HepG2 (cell line): ENCODE measurements around the gene CMTM1. TPM values are rescaled to one million over a fixed set of nuclear protein-coding genes. Genes with fewer than 3 reads are reported as not detected.

ENCODE experiments used
- ASH2L ChIP-seq: fragments of 300-600, 200-600 bp; sonication (generic); IDR thresholded peaks from 2 replicates; pipeline ENCODE4 v1.7.0; 2017; ENCODE audit warnings: low read depth, mild to moderate bottlenecking, moderate library complexity, mixed read lengths, low read length; ENCODE audit not compliant: insufficient read length
- KMT2A ChIP-seq: sonication (generic); formaldehyde crosslinking; IDR thresholded peaks from 2 replicates; pipeline ENCODE4 v1.4.0; 2020; ENCODE audit warnings: missing genetic modification reagents
- MAFF ChIP-seq: IDR thresholded peaks from 2 replicates; pipeline ENCODE4 v1.6.1; 2011; ENCODE audit warnings: low read depth, low read length, improper control_type of control experiment
- NFIC ChIP-seq: IDR thresholded peaks from 2 replicates; pipeline ENCODE4 v1.6.1; 2012; ENCODE audit warnings: mild to moderate bottlenecking, low read length, inconsistent platforms
- REL ChIP-seq: sonication (generic); formaldehyde crosslinking; conservative IDR thresholded peaks from 2 replicates; pipeline ENCODE4 v1.8.0; 2022; ENCODE audit warnings: mild to moderate bottlenecking, missing genetic modification reagents, moderate library complexity
- RFX1 ChIP-seq: fragments of 450-650 bp; IDR thresholded peaks from 2 replicates; pipeline ENCODE4 v1.6.1; 2017
- SIX4 ChIP-seq: sonication (generic); formaldehyde crosslinking; IDR thresholded peaks from 2 replicates; pipeline ENCODE4 v1.4.0; 2020; ENCODE audit warnings: missing genetic modification reagents
- TCF12 ChIP-seq, 2 experiments: fragments of 450-650 bp in 1 of 2; sonication (generic) in 1 of 2; formaldehyde crosslinking in 1 of 2; IDR thresholded peaks; 2 replicates each; pipeline versions ENCODE4 v1.6.1 to v1.8.0; 2017 to 2022; ENCODE audit warnings: antibody characterized with exemption in 1 of 2, mild to moderate bottlenecking in 1 of 2, missing genetic modification reagents in 1 of 2, moderate library complexity in 1 of 2
- TP53 ChIP-seq: sonication (generic); formaldehyde crosslinking; conservative IDR thresholded peaks from 2 replicates; pipeline ENCODE4 v1.4.0; 2020; ENCODE audit warnings: missing genetic modification reagents
- XBP1 ChIP-seq: sonication (generic); formaldehyde crosslinking; IDR thresholded peaks from 2 replicates; pipeline ENCODE4 v1.5.0; 2020; ENCODE audit warnings: missing genetic modification reagents
- ZNF224 ChIP-seq: sonication (generic); formaldehyde crosslinking; IDR thresholded peaks from 2 replicates; pipeline ENCODE4 v1.5.0; 2020; ENCODE audit warnings: mild to moderate bottlenecking, missing genetic modification reagents
- ZNF33A ChIP-seq: sonication (generic); formaldehyde crosslinking; IDR thresholded peaks from 2 replicates; pipeline ENCODE4 v1.5.1; 2020; ENCODE audit warnings: missing genetic modification reagents, mild to moderate bottlenecking, moderate library complexity, borderline replicate concordance
- ZNF430 ChIP-seq: sonication (generic); formaldehyde crosslinking; IDR thresholded peaks from 2 replicates; pipeline ENCODE4 v1.9.0; 2021; ENCODE audit warnings: mild to moderate bottlenecking, missing genetic modification reagents
- ZNF543 ChIP-seq: sonication (generic); formaldehyde crosslinking; IDR thresholded peaks from 2 replicates; pipeline ENCODE4 v1.4.0; 2020; ENCODE audit warnings: mild to moderate bottlenecking, missing genetic modification reagents
- ZNF557 ChIP-seq: sonication (generic); formaldehyde crosslinking; IDR thresholded peaks from 2 replicates; pipeline ENCODE4 v1.4.0; 2020; ENCODE audit warnings: missing genetic modification reagents
- ZNF607 ChIP-seq: sonication (generic); formaldehyde crosslinking; IDR thresholded peaks from 2 replicates; pipeline ENCODE4 v1.5.1; 2020; ENCODE audit warnings: missing genetic modification reagents, mild to moderate bottlenecking, borderline replicate concordance
- polyA plus RNA-seq, 8 experiments: library from polyadenylated mRNA; depleted of rRNA in 3 of 8; stranded (reverse) in 7 of 8; unstranded in 1 of 8; fragments of >200 nt; fragmentation: Illumina TruSeq in 4 of 8; extraction: Trizol in 4 of 8; gene quantifications; 2 replicates each; pipeline versions ENCODE4 v1.2.1 to v1.2.3, GENCODE V29; 2011 to 2016; ENCODE audit warnings: low read depth in 4 of 8, missing spikeins in 1 of 8, mixed read lengths in 1 of 8; ENCODE audit not compliant: insufficient read depth in 1 of 8
- total RNA-seq, 5 experiments: library from RNA; depleted of rRNA; stranded (reverse); fragments of >200 nt; fragmentation: Illumina TruSeq; extraction: Trizol; gene quantifications; 2 replicates each; pipeline ENCODE4 v1.2.3, GENCODE V29; 2016; ENCODE audit warnings: low read depth in 1 of 5
- TF ChIP-seq, protein P1 (sequence below): sonication (generic); formaldehyde crosslinking; IDR thresholded peaks from 2 replicates; pipeline ENCODE4 v1.4.0; 2020; ENCODE audit warnings: missing genetic modification reagents, borderline replicate concordance
- TF ChIP-seq, protein P2 (sequence below): sonication (generic); formaldehyde crosslinking; IDR thresholded peaks from 2 replicates; pipeline ENCODE4 v1.4.0; 2020; ENCODE audit warnings: mild to moderate bottlenecking, missing genetic modification reagents
- TF ChIP-seq, protein P3 (sequence below): sonication (generic); formaldehyde crosslinking; IDR thresholded peaks from 2 replicates; pipeline ENCODE4 v1.5.0; 2020; ENCODE audit warnings: missing genetic modification reagents, mild to moderate bottlenecking, borderline replicate concordance
- TF ChIP-seq, protein P4 (sequence below): sonication (generic); formaldehyde crosslinking; IDR thresholded peaks from 2 replicates; pipeline ENCODE4 v1.5.1; 2020; ENCODE audit warnings: missing genetic modification reagents, mild to moderate bottlenecking, borderline replicate concordance

The CMTM1 gene
- total and polyA plus RNA-seq, 2 of the 13 experiments (the other 11 are each of a cell fraction or from before 2014, with no cell fraction given): 1.7 to 2.9 TPM

DNA sequence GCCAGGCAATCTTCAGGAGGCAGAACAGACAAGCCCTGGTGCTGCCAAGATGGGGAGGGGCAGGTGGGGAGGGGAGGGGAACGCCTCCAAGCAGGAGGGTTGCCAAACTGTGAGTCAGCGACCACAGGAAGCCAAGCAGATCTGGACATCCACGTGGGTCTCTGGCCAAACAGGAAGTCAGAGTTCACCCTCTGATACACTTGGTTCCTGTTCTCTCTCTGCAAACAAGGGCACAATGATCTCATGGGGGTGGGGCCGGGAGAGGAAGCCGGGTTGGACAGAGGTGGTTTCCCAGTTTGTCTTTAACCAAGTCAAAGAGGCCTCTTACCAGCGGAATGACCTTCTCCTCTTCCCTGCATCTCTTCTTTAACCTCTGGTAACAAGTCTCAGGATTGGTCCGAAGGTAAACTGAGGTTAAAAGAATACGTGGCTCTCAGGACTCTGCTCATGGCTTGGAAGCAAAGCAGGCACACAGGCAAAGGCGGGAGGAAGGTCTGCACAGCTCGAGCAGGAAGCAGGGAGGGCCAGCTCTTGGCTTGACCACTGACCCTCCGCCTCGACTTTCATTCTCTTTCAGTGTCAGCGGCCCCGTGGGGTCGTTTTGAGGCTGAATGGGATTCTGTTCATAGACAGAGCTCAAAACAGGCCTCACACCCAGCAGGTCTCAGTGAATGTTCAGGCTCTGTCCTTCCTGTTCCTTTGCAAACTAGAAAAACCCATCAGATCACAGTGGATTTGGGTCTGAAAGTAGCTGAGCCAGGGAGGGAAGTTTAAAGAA is 49.2 kb upstream of the CMTM1 start (continued):
- TF ChIP-seq, protein P1, sequence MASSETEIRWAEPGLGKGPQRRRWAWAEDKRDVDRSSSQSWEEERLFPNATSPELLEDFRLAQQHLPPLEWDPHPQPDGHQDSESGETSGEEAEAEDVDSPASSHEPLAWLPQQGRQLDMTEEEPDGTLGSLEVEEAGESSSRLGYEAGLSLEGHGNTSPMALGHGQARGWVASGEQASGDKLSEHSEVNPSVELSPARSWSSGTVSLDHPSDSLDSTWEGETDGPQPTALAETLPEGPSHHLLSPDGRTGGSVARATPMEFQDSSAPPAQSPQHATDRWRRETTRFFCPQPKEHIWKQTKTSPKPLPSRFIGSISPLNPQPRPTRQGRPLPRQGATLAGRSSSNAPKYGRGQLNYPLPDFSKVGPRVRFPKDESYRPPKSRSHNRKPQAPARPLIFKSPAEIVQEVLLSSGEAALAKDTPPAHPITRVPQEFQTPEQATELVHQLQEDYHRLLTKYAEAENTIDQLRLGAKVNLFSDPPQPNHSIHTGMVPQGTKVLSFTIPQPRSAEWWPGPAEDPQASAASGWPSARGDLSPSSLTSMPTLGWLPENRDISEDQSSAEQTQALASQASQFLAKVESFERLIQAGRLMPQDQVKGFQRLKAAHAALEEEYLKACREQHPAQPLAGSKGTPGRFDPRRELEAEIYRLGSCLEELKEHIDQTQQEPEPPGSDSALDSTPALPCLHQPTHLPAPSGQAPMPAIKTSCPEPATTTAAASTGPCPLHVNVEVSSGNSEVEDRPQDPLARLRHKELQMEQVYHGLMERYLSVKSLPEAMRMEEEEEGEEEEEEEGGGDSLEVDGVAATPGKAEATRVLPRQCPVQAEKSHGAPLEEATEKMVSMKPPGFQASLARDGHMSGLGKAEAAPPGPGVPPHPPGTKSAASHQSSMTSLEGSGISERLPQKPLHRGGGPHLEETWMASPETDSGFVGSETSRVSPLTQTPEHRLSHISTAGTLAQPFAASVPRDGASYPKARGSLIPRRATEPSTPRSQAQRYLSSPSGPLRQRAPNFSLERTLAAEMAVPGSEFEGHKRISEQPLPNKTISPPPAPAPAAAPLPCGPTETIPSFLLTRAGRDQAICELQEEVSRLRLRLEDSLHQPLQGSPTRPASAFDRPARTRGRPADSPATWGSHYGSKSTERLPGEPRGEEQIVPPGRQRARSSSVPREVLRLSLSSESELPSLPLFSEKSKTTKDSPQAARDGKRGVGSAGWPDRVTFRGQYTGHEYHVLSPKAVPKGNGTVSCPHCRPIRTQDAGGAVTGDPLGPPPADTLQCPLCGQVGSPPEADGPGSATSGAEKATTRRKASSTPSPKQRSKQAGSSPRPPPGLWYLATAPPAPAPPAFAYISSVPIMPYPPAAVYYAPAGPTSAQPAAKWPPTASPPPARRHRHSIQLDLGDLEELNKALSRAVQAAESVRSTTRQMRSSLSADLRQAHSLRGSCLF (CRISPR knock-in tag): peak; percentile 41; the same call in 1 of the 2 replicates
- peak; percentile 63; the same call in 1 of the 2 replicates for TF ChIP-seq NFIC
- TF ChIP-seq ZNF607: peak; percentile 96; the same call in 1 of the 2 replicates
- TF ChIP-seq ZNF557 (CRISPR knock-in tag): 0 out of 2 replicates have a peak, but pooled peaks have one; percentile 32
- peak; percentile 70; the same call in 1 of the 2 replicates for TF ChIP-seq SIX4 (CRISPR knock-in tag)
- TF ChIP-seq, protein P2, sequence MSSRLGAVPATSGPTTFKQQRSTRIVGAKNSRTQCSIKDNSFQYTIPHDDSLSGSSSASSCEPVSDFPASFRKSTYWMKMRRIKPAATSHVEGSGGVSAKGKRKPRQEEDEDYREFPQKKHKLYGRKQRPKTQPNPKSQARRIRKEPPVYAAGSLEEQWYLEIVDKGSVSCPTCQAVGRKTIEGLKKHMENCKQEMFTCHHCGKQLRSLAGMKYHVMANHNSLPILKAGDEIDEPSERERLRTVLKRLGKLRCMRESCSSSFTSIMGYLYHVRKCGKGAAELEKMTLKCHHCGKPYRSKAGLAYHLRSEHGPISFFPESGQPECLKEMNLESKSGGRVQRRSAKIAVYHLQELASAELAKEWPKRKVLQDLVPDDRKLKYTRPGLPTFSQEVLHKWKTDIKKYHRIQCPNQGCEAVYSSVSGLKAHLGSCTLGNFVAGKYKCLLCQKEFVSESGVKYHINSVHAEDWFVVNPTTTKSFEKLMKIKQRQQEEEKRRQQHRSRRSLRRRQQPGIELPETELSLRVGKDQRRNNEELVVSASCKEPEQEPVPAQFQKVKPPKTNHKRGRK (CRISPR knock-in tag): no peak; the same call in 1 of the 2 replicates
- no peak for TF ChIP-seq TCF12 (IDR thresholded peaks at IDR 0.05)
- peak; percentile 83; the same call in 1 of the 2 replicates for TF ChIP-seq TCF12 (CRISPR knock-in tag; IDR thresholded peaks at IDR 0.05)
- TF ChIP-seq ZNF224 (CRISPR knock-in tag): no peak
- no peak for TF ChIP-seq RFX1
- TF ChIP-seq XBP1 (CRISPR knock-in tag): peak; percentile 89; the same call in 1 of the 2 replicates
- TF ChIP-seq, protein P3, sequence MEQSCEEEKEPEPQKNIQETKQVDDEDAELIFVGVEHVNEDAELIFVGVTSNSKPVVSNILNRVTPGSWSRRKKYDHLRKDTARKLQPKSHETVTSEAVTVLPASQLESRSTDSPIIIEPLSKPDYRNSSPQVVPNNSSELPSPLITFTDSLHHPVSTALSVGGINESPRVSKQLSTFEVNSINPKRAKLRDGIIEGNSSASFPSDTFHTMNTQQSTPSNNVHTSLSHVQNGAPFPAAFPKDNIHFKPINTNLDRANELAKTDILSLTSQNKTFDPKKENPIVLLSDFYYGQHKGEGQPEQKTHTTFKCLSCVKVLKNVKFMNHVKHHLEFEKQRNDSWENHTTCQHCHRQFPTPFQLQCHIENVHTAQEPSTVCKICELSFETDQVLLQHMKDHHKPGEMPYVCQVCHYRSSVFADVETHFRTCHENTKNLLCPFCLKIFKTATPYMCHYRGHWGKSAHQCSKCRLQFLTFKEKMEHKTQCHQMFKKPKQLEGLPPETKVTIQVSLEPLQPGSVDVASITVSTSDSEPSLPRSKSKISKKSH (CRISPR knock-in tag): peak; percentile 87; the same call in 1 of the 2 replicates
- TF ChIP-seq, protein P4, sequence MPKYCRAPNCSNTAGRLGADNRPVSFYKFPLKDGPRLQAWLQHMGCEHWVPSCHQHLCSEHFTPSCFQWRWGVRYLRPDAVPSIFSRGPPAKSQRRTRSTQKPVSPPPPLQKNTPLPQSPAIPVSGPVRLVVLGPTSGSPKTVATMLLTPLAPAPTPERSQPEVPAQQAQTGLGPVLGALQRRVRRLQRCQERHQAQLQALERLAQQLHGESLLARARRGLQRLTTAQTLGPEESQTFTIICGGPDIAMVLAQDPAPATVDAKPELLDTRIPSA (CRISPR knock-in tag): no peak
- TF ChIP-seq KMT2A (CRISPR knock-in tag): peak; percentile 51; the same call in 1 of the 2 replicates
- peak; percentile 64 for TF ChIP-seq ZNF430 (CRISPR knock-in tag)
- peak; percentile 26; the same call in 1 of the 2 replicates for TF ChIP-seq MAFF
- TF ChIP-seq ZNF33A (CRISPR knock-in tag): no peak
- TF ChIP-seq REL (CRISPR knock-in tag): no peak; the same call in 1 of the 2 replicates
- TF ChIP-seq ASH2L: peak; percentile 74
- TF ChIP-seq ZNF543 (CRISPR knock-in tag): peak; percentile 73; the same call in 1 of the 2 replicates
- 0 out of 2 replicates have a peak, but pooled peaks have one; percentile 80 for TF ChIP-seq TP53 (CRISPR knock-in tag)
